GM19035 (cell line): Measurements from ENCODE around the gene GNG7.
"Not testable (repeated sequence)": the region's sequence is repeated elsewhere in the genome, so short reads cannot be mapped to it uniquely, and the experiment has no call there.

Source experiments
- ATAC-seq: cut with Tn5 transposase; IDR thresholded peaks from one replicate; pipeline ENCODE4 v1.9.1; 2021; ENCODE audit not compliant: unreplicated experiment

The GNG7 gene

DNA sequence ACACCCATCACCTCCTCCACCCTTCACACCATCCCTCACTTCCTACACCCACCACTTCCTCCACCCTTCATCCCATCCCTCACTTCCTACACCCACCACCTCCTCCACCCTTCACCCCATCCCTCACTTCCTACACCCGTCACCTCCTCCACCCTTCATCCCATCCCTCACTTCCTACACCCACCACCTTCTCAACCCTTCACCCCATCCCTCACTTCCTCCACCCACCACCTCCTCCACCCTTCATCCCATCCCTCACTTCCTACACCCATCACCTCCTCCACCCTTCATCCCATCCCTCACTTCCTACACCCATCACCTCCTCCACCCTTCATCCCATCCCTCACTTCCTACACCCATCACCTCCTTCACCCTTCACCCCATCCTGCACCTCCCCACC lies 11.6 kb upstream of the GNG7 start:
- not testable (repeated sequence) for ATAC-seq

DNA sequence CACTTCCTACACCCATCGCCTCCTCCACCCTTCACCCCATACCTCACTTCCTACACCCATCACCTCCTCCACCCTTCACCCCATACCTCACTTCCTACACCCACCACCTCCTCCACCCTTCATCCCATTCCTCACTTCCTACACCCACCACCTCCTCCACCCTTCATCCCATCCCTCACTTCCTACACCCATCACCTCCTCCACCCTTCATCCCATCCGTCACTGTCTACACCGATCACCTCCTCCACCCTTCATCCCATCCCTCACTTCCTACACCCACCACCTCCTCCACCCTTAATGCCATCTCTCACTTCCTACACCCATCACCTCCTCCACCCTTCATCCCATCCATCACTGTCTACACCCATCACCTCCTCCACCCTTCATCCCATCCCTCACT lies 10.7 kb upstream of the GNG7 start:
- not testable (repeated sequence) for ATAC-seq

DNA sequence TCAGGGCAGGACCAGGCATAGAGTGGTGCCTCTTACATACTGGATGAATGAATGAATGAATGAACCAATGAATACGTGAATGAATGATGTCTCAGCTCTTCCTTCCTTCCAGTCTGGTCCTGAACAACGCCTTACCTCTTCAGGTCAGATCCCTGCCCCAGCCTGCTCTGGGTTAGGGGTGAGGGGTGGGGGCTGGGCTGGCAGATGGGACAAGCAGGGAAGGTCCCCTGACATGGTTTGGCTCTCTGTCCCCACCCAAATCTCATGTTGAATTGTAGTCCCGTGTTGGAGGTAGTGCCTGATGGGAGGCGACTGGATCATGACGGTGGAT lies 9.3 kb upstream of the GNG7 start:
- no peak for ATAC-seq

DNA sequence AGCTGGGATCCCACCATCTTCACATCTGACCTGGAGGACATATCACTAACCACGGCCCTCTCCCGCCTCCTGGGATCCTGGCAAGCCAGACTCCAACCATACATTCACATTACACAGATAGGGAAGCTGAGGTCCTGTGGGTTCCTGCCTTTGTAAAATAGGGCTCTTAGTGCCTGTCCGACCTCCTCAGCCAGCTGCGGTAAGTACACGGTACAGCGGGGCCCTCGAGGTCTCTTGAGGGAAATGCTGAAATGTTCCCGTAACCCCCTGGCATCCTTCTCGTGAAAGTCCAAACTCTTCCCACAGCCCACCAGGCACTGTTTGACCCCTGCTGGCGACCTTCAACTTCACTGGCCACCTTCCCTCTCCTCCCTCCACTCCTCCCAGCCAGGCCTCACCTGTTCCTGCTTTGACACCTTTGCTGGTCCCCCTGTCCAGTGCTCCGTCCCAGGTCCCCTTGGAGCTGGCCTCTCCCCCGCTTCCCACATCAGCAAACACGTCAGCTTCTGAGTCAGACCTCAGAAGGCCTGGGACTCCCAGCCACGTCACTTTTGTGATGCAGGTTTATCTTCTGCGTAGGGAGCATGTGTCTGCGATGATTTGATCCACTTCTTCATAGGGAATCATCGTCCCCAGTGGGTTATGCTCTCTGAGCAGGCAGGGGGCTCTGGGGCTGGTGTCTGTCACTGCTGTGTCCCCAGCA lies 8.8 kb upstream of the GNG7 start:
- no peak for ATAC-seq

DNA sequence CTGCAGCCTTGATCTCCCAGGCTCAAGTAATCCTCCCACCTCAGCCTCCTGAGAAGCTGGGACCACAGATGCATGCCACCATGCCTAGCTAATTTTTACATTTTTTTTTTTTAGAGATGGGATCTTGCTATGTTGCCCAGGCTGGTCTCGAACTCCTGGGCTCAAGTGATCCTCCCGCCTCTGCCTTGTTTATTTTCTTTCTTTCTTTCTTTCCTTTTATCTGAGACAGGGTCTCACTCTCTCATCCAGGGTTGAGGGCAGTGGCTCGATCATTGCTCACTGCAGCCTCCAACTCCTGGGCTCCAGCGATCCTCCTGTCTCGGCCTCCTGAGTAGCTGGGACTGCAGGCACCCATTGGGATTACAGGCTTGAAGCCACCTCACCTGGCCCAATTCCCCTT lies 3.8 kb upstream of the GNG7 start:
- no peak for ATAC-seq

DNA sequence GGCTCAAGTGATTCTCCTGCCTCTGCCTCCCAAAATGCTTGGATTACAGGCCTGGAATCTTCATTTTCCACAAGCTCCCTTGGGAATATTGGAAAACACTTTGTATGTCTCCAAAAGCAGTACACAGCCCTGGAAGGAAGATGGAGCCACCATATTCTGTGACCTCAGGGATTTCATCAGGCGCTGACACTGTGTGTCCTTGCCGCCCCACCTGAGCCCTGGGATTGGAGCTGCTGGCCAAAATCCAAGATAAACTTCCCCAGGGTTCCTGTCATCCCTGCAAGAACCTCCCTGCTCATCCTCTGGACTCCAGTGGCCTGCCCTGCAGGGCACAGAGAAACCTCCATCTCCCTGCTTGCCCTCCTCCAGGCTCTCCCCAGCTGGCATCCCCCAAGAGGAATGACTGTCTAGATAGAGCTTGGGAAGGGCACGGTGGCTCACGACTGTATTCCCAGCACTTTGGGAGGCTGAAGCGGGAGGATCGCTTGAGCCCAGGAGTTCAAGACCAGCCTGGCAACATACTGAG lies 1.3 kb upstream of the GNG7 start:
- ATAC-seq = no peak

DNA sequence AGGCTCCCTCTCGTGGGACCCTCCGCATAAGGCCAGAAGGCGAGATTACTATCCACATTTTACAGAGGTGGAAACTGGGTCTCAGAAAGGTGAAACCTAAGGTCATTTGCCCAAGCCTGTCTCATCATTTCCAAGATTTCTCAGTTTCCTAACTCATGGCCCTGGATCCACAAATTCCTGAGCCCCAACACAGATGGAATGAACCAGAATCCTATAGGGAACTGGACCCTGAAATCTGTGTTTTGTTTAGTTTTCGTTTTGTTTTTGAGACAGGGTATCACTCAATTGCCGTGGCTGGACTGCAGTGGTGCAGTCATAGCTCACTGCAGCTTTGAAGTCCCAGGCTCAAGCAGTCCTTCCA lies 563 bp upstream of the GNG7 start:
- no peak for ATAC-seq

DNA sequence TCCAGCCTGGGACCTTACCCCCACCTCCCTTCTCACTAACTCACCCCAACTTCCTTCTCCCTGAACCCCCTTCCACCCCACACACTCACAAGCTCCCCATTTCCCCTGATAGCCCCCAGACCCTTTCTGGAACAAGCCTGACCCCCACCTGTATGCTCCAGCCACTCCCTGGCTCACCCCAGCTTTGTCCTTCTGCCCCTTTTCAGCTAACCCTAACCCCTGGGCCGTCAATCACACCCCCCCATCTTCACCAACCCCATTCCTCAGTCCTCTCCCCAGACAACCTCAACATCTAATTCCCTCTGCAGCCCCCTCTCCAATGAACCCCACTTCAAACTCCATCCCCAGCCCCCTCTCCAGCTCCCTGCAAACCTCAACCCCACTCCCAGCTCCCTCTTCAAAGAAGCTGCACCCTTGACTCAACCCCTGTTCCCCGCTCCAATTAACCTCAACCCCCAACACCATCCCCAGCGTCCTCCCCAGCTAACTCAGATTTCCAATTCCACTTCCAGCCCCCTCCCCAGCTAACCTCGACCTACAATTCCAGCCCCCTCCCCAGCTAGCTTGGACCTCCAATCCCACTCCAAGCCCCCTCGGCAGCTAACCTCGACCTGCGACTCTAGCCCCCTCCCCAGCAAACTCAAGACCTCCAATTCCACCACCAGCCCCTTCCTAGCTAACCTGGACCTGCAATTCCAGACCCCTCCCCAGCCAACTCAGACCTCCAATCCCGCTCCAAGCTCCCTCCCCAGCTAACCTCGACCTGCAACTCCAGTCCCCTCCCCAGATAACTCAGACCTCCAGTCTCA lies 929 bp downstream of the GNG7 start:
- no peak for ATAC-seq

DNA sequence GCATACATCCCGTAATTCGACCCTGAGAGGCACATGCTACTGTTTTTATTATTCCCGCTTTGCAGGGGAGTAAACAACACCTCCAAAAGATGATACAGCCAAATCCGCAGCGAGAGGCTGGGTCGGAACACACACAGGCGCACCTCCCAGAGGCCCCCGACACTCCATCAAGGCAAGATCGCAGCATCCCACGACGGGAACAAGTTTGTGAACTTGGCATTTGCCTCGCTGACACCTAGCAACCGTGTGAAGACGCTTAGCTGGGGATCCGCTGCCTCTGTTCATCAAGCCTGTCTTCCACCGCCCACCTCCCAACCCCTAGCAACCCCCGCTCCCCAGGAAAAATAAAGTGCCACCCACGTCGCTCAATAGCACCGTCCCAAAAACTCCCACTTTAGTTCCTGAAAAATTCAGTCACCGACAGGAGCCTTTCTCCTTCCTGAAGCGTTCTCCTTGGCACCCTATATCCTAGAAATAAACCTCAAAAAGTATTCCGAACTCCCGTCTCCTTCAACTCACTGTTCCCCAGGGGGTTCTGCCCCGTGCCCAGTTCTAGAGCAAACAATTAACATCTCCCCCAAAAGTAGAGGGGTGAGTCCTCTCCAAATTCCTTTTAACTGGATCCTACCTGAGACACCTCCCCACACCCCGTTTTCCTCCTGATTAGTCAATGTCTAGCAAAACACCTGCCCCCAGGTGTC lies 1.7 kb downstream of the GNG7 start:
- no peak for ATAC-seq

DNA sequence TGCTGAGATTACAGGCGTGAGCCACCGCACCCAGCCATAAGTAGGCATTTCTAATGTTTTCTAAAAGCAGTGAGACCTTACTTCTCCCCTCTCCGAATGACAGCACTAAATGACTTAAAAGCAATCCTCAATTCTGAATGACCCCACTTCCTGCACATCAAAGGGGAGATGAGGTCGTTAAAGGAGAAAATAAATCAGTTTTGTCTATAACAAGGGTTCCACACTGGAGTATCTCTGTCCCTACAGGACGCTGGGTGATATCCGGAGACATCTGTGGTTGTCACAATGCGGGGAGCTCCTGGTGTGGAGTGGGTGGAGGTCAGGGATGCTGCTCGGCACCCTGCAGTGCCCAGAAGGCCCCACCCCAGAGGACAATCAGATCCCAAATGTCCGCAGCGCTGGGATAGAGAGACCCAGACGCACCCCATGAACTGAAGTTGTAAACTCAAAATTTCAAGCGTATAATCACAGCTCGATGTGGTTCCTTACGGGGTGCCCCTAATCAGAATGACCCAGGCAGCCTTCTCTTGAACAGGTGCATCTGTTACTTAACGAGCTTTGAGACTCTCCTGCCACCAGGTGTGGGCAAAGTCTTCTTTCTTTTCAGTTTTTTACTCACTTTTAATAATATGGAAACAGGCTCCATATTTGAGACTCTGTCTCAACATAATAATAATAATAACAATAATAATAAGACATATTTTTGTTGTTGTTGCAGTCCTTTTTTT lies 2.9 kb downstream of the GNG7 start:
- ATAC-seq = no peak

DNA sequence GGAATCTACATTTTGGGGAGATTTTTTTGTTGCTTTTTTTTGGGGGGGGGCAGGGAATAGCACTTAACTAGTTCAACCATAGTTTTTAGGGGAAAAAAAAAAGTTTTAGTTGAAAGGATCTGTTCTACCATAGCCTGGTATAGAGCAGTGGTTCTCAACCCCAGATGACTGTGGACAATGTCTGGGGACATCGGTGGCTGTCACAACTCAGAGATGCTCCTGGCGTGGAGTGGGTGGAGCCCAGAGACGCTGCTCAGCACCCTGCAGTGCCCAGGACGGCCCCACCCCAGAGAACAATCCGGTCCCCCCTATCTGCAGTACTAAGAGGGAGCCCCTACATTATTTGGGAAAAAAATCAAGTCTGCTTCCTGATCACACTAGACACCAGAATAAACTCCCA lies 8.3 kb downstream of the GNG7 start:
- no peak for ATAC-seq

DNA sequence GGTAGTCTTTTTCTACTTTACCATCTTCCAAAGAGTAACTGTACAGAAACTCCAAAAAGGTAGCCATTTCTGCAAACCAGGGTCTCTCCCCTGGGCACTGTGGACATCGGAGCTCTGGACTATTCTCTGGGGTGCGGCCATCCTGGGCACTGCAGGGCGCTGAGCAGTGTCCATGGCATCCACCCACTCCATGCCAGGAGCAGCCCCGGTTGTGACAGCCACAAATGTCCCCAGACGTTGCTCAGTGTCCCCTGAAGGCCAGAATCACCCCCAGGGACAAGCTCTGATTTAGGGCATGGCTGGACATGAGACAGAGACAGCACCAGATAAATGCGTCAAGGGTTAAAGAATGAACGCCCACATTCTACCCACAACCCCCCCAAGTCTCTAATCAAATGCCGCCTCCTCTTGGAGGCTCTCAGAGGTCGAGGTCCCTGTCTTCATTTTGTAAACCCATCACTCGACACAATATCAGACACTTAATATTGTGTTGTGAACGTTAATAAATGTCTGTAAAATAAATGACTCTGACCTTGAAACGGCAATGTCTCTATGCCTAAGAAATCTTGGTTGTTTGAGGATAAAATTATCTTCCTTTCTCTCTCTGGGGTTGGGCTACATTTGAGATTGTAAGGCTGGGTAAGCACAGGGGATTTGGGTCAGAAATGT lies 8.9 kb downstream of the GNG7 start:
- ATAC-seq = no peak

DNA sequence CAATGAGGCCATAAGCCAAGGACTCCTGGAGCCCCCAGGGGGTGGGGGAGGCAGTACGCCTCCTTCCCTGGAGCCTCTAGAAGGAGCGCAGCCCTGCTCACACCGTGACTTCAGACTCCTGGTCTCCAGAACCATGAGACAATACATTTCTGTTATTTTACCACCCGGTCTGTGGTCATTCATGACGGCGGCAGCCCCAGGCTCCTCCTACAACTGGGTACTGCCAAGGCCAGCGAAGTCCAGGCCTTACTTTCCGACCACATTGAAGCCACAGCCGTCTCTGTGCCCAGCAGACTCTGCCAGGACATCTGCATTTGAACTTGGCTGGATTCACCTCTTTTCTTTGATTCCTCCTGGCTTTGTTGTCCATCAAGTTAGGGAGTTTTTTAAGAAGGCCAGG lies 10.5 kb downstream of the GNG7 start:
- ATAC-seq = no peak

DNA sequence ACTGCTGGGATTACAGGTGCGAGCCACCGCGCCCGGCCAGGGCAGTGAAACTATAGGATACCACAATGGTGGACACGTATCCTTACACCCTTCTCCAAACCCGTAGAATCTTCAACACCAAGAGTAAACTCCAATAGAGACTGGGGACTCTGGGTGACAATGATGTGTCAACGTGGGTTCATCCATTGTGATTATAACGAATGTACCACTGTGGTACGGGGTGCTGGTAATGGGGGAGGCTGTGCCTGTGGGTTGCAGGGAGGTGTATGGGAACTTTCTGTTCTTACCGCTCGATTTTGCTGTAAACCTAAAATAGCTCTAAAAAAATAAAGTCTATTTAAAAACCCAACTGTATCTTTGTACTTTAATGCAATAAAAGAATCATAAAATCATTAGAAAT lies 11.6 kb downstream of the GNG7 start:
- ATAC-seq = no peak

DNA sequence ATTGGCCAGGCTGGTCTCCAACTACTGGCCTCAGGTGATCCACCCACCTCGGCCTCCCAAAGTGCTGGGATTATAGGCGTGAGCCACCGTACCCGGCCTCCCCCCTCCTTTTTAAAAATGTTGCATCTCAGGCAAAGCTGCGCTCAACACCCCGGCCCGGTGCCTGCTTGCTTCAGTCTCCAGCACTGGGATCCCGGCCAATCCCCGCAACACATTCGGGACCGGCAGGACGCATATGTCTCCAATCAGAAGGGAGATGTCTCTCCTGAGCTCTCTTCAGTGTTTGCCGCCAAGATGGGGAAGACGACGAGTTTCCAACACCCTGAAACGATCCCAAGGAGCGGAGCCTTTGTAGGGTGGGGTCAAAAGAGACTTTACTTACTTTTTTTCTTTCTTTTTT lies 16.1 kb downstream of the GNG7 start:
- no peak for ATAC-seq

DNA sequence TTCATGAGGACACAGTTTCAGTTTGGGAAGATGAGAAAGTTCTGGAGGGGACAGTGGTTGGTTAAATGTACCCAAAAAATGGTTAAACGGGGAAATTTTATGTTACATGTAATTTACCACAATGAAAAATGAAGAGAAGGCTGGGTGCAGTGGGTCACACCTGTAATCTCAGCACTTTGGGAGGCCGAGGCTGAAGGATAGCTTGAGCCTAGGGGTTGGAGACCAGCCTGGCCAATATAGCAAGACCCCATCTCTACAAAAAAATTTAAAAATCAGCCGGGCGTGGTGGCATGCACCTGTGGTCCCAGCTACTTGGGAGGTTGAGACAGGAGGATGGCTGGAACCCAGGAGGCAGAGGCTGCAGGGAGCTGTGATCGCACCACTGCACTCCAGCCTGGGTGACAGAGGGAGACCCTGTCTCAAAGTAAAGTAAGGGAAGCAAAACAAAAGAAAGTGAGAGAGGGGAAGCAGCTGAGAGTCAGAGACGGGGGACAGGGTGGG lies 17.2 kb downstream of the GNG7 start:
- no peak for ATAC-seq

DNA sequence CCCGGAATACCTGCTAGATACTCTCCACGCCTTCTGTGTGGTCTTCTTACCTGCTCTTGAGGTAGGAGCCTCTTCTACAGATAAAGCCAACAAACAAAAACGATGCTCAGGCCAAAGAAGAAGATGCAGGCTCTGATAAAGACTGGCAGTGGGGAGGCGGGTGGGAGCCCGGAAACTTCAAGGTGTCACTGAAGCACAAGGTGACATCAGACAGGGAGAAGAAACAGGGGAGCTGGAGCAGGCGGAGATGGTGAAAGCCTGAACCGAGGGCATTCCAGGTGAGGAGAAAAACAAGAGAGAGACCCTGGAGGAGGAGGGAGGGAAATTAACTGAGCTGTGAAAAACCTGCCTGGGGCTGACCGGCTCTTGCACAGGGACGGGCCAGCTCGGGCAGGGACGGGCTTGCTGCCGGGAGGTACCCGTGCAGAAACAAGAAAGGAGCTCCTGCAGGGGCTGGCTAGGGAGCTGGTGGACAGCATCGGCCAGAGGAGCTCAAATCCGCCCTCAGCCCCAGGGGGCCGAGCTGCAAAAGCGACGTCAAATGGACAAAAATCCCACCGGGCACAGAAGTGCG lies 19.0 kb downstream of the GNG7 start:
- no peak for ATAC-seq

DNA sequence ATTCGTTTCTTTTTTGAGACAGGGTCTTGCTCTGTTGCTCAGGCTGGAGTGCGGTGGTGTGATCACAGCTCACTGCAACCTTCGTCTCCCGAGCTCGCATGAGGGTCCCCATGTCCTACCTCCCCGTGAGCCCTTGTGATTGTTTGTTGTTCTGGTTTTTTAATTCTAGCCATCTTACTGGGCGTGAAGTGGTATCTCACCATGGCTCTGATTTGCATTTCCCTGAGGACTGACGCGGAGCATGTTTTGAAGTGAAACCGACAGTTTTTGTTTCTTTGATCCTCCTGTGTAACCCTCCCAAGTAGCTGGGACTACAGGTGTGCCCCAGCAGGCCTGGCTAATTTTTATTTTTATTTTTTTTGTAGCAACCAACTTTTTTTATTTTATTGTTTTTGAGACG lies 21.7 kb downstream of the GNG7 start:
- no peak for ATAC-seq

DNA sequence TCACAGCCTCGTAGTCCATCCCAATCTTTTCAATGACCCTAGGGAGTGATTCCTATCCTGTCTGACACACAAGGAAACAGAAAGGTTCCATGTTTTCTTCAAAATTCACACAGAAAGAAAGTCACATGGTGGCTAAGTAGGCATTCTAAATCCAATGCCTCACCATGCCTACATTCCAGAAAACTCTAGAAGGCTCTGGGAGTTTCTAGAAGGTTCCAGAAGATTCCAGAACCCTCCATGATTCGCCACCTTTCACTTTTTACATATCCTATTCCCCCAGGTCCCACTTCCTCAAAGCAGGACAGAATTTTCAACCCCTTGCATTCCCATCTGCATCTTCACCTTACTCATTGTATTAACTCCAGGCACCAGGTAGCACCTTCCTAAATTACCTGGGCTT lies 23.1 kb downstream of the GNG7 start:
- ATAC-seq = no peak

DNA sequence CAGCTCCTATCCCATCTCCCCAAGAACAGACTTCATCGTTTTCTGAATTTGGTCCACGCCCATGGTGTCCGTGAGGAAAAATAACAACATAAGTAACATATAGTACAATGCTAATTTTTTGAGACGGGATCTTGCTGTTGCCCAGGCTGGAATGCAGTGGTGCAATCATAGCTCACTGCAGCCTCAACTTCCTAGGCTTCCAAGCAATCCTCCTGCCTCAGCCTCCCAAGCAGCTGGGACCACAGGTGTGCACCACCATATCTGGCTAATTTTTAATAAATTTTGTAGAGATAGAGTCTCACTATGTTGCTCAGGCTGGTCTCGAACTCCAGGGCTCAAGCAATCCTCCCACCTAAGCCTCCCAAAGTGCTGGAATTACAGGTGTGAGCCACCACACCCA lies 23.5 kb downstream of the GNG7 start:
- not testable (repeated sequence) for ATAC-seq
